ENCODE data around the gene S100A1.

Gene S100A1

DNA sequence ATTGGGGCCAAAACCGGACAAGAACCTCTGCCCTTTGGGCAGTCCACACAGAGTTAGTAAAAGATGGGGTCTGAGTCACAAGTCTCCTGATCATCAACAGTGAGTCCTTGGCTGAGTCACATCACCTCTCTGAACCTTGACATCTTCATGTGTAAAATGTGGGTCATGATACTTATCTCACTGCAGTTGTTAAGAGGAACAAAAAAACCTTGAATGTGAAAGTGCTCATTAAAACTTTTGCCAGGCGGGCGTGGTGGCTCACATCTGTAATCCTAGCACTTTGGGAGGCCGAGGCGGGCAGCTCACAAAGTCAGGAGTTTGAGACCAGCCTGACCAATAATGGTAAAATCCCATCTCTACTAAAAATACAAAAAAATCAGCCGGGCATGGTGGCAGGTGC is 31.0 kb upstream of the S100A1 start:
- H3K18ac ChIP-seq (ENCODE audit: low read depth in 1 of 2, low read length in 2 of 2): no peak overlapping the region
- no peak overlapping the region for H3K27ac ChIP-seq (ENCODE audit: low read length, poor library complexity, severe bottlenecking)
- H3K9ac ChIP-seq (ENCODE audit: low read length): no peak overlapping the region
- H2AFZ ChIP-seq (ENCODE audit: low read depth, low read length): no peak overlapping the region
- H3K27me3 ChIP-seq (ENCODE audit: control insufficient read depth in 1 of 2, insufficient read depth in 1 of 2, low read length in 2 of 2): no peaks in the 10 kb centered on the region
- H3K36me3 ChIP-seq (ENCODE audit: control insufficient read depth in 1 of 2, insufficient read depth in 2 of 2, low read depth in 1 of 2, low read length in 2 of 2): peaks cover 5 to 20% of the 10 kb centered on the region in 2 experiments
- H2BK15ac ChIP-seq (ENCODE audit: low read depth, poor library complexity, severe bottlenecking): no peak overlapping the region
- peaks cover 6% of the 10 kb centered on the region for H3K79me1 ChIP-seq (replicated peaks; ENCODE audit: low read length, poor library complexity, severe bottlenecking)
- no peak overlapping the region for H3K14ac ChIP-seq (ENCODE audit: low read length in 2 of 2)
- no peak overlapping the region for H3K4me3 ChIP-seq (ENCODE audit: insufficient read depth in 1 of 2, low read depth in 1 of 2, low read length in 2 of 2)
- no peak overlapping the region for H2BK5ac ChIP-seq (ENCODE audit: low read depth, low read length, poor library complexity, severe bottlenecking)
- H3K4ac ChIP-seq (ENCODE audit: low read depth in 1 of 2, low read length in 2 of 2): no peak overlapping the region
- no peaks in the 10 kb centered on the region for H3K9me3 ChIP-seq (ENCODE audit: control insufficient read depth, low read length)
- WGBS: 71% methylated on average over 6 of the region's 6 CpGs
- DNase-seq: peak; percentile 73
- H4K8ac ChIP-seq (ENCODE audit: low read length): no peak overlapping the region
- no peak overlapping the region for H4K91ac ChIP-seq (ENCODE audit: low read length)
- H3K23ac ChIP-seq (ENCODE audit: low read length in 2 of 2): no peak overlapping the region
- H3K4me2 ChIP-seq (ENCODE audit: low read length, poor library complexity, severe bottlenecking): no peak overlapping the region
- H2BK12ac ChIP-seq (ENCODE audit: low read length in 2 of 2): no peak overlapping the region
- H2BK120ac ChIP-seq (ENCODE audit: low read depth, low read length): no peak overlapping the region
- H2AK5ac ChIP-seq (ENCODE audit: low read length, severe bottlenecking): no peak overlapping the region
- peaks cover 15% of the 10 kb centered on the region for H3K4me1 ChIP-seq (ENCODE audit: control insufficient read depth, insufficient read depth, low read depth, low read length)

DNA sequence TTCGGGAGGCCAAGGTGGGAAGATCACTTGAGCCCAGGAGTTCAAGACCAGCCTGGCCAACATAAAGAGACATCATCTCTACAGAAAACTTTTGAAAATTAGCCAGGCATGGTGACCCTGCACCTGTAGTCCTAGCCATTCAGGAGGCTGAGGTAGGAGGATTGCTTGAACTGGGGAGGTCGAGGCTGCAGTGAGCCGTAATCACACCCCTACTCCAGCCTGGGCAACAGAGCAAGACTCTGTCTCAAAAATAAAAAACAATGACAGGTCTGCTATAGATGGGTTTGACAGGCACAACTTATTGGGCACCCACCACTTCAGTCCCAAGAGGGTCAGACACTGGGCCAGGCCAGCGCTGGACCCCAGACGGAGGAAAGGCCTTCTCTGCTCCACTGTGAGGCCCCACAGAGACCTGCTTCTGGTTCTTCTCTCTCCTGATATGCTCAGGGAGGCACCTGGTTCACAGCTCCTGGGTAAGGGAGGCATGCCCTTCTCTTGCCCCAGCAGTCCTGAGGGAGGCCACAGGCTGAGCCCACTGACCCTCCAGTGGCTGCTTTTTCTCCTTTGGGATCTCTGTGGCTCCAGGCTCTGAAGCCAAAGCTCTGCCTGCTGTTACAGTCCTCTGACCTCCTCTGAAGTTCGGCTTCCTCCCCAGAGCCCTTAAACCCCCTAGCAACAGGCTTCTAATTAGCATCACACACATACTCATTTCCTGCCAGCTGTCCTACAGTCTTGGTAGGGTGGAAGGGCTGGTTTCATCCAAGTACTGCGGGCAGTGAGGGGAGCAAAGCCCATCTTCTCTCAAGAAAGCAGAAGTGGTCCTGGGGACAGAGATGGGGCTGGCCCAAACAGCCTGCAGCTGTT is 29.7 kb upstream of the S100A1 start:
- Histone ChIP-seq H4K91ac (ENCODE audit: low read length) (peak overlapping the region; percentile 36), H3K27me3 (ENCODE audit: control insufficient read depth in 1 of 2, insufficient read depth in 1 of 2, low read length in 2 of 2) (no peaks in the 10 kb centered on the region), H2BK120ac (ENCODE audit: low read depth, low read length) (peak overlapping the region; percentile 56), H3K4ac (ENCODE audit: low read depth in 1 of 2, low read length in 2 of 2) (peak overlapping the region; percentile 55 to 94), H3K9me3 (ENCODE audit: control insufficient read depth, low read length) (no peaks in the 10 kb centered on the region), H3K23ac (ENCODE audit: low read length in 2 of 2) (peak overlapping the region in 1 of 2 experiments; percentile 10), H2AK5ac (ENCODE audit: low read length, severe bottlenecking) (peak overlapping the region; percentile 63), H2BK5ac (ENCODE audit: low read depth, low read length, poor library complexity, severe bottlenecking) (no peak overlapping the region), H3K4me1 (ENCODE audit: control insufficient read depth, insufficient read depth, low read depth, low read length) (peaks cover 17% of the 10 kb centered on the region), H3K9ac (ENCODE audit: low read length) (peak overlapping the region; percentile 75), H3K4me3 (ENCODE audit: insufficient read depth in 1 of 2, low read depth in 1 of 2, low read length in 2 of 2) (no peak overlapping the region), H3K18ac (ENCODE audit: low read depth in 1 of 2, low read length in 2 of 2) (peak overlapping the region; percentile 81 to 91), H2BK15ac (ENCODE audit: low read depth, poor library complexity, severe bottlenecking) (no peak overlapping the region), H3K14ac (ENCODE audit: low read length in 2 of 2) (no peak overlapping the region), H3K4me2 (ENCODE audit: low read length, poor library complexity, severe bottlenecking) (no peak overlapping the region), H4K8ac (ENCODE audit: low read length) (peak overlapping the region; percentile 74), H3K36me3 (ENCODE audit: control insufficient read depth in 1 of 2, insufficient read depth in 2 of 2, low read depth in 1 of 2, low read length in 2 of 2) (peaks cover 12 to 26% of the 10 kb centered on the region in 2 experiments), H3K27ac (ENCODE audit: low read length, poor library complexity, severe bottlenecking) (peak overlapping the region; percentile 38), H2BK12ac (ENCODE audit: low read length in 2 of 2) (peak overlapping the region; percentile 92 to 98), H2AFZ (ENCODE audit: low read depth, low read length) (peak overlapping the region; percentile 15), H3K79me1 (replicated peaks; ENCODE audit: low read length, poor library complexity, severe bottlenecking) (peaks cover 10% of the 10 kb centered on the region)
- WGBS: 55% methylated on average over 6 of the region's 7 CpGs
- peak; percentile 82 for DNase-seq

DNA sequence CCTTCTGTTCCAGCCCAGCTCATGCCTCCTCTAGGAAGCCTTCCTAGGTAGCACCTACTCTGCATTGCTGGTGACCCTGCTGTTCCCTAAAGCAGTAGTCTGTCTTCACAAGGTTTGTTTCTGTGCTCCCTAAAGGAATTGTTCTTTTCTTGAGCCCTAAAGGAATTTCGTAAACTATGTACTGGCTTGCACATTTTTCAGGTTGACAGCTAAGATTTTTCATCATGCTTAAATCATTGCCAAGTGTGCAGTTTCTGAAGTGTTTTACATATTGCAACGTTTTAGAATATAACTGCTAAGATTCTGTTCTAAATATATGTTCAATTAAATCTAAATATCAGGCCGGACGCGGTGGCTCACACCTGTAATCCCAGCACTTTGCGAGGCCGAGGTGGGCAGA is 28.4 kb upstream of the S100A1 start:
- Histone ChIP-seq H2BK15ac (ENCODE audit: low read depth, poor library complexity, severe bottlenecking) (no peak overlapping the region), H3K79me1 (replicated peaks; ENCODE audit: low read length, poor library complexity, severe bottlenecking) (peaks cover 11% of the 10 kb centered on the region), H3K9ac (ENCODE audit: low read length) (peak overlapping the region; percentile 63), H3K27me3 (ENCODE audit: control insufficient read depth in 1 of 2, insufficient read depth in 1 of 2, low read length in 2 of 2) (no peaks in the 10 kb centered on the region), H2BK120ac (ENCODE audit: low read depth, low read length) (peak overlapping the region; percentile 81), H3K4me1 (ENCODE audit: control insufficient read depth, insufficient read depth, low read depth, low read length) (peaks cover 17% of the 10 kb centered on the region), H2AFZ (ENCODE audit: low read depth, low read length) (no peak overlapping the region), H2BK5ac (ENCODE audit: low read depth, low read length, poor library complexity, severe bottlenecking) (no peak overlapping the region), H3K18ac (ENCODE audit: low read depth in 1 of 2, low read length in 2 of 2) (peak overlapping the region; percentile 3 to 89), H4K8ac (ENCODE audit: low read length) (no peak overlapping the region), H3K36me3 (ENCODE audit: control insufficient read depth in 1 of 2, insufficient read depth in 2 of 2, low read depth in 1 of 2, low read length in 2 of 2) (peaks cover 25 to 28% of the 10 kb centered on the region in 2 experiments), H3K4me3 (ENCODE audit: insufficient read depth in 1 of 2, low read depth in 1 of 2, low read length in 2 of 2) (no peak overlapping the region), H3K27ac (ENCODE audit: low read length, poor library complexity, severe bottlenecking) (no peak overlapping the region), H2AK5ac (ENCODE audit: low read length, severe bottlenecking) (peak overlapping the region; percentile 83), H3K14ac (ENCODE audit: low read length in 2 of 2) (peak overlapping the region in 1 of 2 experiments; percentile 95), H3K4ac (ENCODE audit: low read depth in 1 of 2, low read length in 2 of 2) (peak overlapping the region in 1 of 2 experiments; percentile 13), H3K23ac (ENCODE audit: low read length in 2 of 2) (peak overlapping the region in 1 of 2 experiments; percentile 46), H2BK12ac (ENCODE audit: low read length in 2 of 2) (peak overlapping the region; percentile 61 to 92), H3K9me3 (ENCODE audit: control insufficient read depth, low read length) (no peaks in the 10 kb centered on the region), H3K4me2 (ENCODE audit: low read length, poor library complexity, severe bottlenecking) (no peak overlapping the region), H4K91ac (ENCODE audit: low read length) (peak overlapping the region; percentile 79)
- WGBS: 90% methylated on average over 6 of the region's 7 CpGs
- no peak for DNase-seq

DNA sequence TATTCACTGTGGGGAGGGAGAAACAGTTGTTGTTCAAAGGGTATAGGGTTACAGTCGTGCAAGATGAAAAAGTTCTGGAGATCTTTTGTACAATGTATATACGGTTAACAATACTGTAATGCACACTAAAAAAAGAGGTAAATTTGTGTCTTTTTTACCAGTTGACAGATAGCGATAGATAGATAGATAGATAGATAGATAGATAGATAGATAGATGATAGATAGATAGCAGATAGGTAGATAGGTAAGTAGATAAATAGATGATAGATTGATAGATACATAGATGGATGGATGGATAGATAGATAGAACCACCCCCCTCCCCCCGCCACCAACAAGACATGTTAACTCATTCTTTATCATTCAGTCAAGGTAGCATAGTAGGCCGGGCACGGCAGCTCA is 25.5 kb upstream of the S100A1 start:
- H3K79me1 ChIP-seq (replicated peaks; ENCODE audit: low read length, poor library complexity, severe bottlenecking): peaks cover 25% of the 10 kb centered on the region
- no peaks in the 10 kb centered on the region for H3K9me3 ChIP-seq (ENCODE audit: control insufficient read depth, low read length)
- H2BK5ac ChIP-seq (ENCODE audit: low read depth, low read length, poor library complexity, severe bottlenecking): no peak overlapping the region
- no peak overlapping the region for H2BK12ac ChIP-seq (ENCODE audit: low read length in 2 of 2)
- no peaks in the 10 kb centered on the region for H3K27me3 ChIP-seq (ENCODE audit: control insufficient read depth in 1 of 2, insufficient read depth in 1 of 2, low read length in 2 of 2)
- H3K4ac ChIP-seq (ENCODE audit: low read depth in 1 of 2, low read length in 2 of 2): no peak overlapping the region
- DNase-seq: no peak
- no peak overlapping the region for H4K8ac ChIP-seq (ENCODE audit: low read length)
- no peak overlapping the region for H3K14ac ChIP-seq (ENCODE audit: low read length in 2 of 2)
- 98% methylated on average over 5 of the region's 6 CpGs for WGBS
- H3K9ac ChIP-seq (ENCODE audit: low read length): no peak overlapping the region
- H4K91ac ChIP-seq (ENCODE audit: low read length): no peak overlapping the region
- no peak overlapping the region for H3K18ac ChIP-seq (ENCODE audit: low read depth in 1 of 2, low read length in 2 of 2)
- H3K4me1 ChIP-seq (ENCODE audit: control insufficient read depth, insufficient read depth, low read depth, low read length): peaks cover 21% of the 10 kb centered on the region
- no peak overlapping the region for H2AK5ac ChIP-seq (ENCODE audit: low read length, severe bottlenecking)
- no peak overlapping the region for H3K27ac ChIP-seq (ENCODE audit: low read length, poor library complexity, severe bottlenecking)
- no peak overlapping the region for H3K23ac ChIP-seq (ENCODE audit: low read length in 2 of 2)
- H3K4me2 ChIP-seq (ENCODE audit: low read length, poor library complexity, severe bottlenecking): no peak overlapping the region
- no peak overlapping the region for H2BK120ac ChIP-seq (ENCODE audit: low read depth, low read length)
- H2BK15ac ChIP-seq (ENCODE audit: low read depth, poor library complexity, severe bottlenecking): no peak overlapping the region
- peaks cover 46 to 54% of the 10 kb centered on the region in 2 experiments for H3K36me3 ChIP-seq (ENCODE audit: control insufficient read depth in 1 of 2, insufficient read depth in 2 of 2, low read depth in 1 of 2, low read length in 2 of 2)
- no peak overlapping the region for H2AFZ ChIP-seq (ENCODE audit: low read depth, low read length)
- H3K4me3 ChIP-seq (ENCODE audit: insufficient read depth in 1 of 2, low read depth in 1 of 2, low read length in 2 of 2): no peak overlapping the region
